Vagina (tissue), 2 donors: ENCODE results near the gene PON1.

Experiments used
- CTCF ChIP-seq, 3 experiments: fragments of 450-650 bp in 2 of 3; fragments of 200-600 bp in 1 of 3; sonication (generic) in 1 of 3; IDR thresholded peaks; one replicate each; pipeline ENCODE4 v1.5.1; 2017 to 2019; ENCODE audit warnings: antibody characterized with exemption in 3 of 3, mild to moderate bottlenecking in 2 of 3, moderate library complexity in 2 of 3
- POLR2A ChIP-seq, 2 donors: fragments of 450-650 bp; IDR thresholded peaks; one replicate each; pipeline ENCODE4 v1.6.1; 2017; ENCODE audit warnings: antibody characterized with exemption in 2 of 2, mild to moderate bottlenecking in 2 of 2, moderate library complexity in 2 of 2

GRCh38 chr7:95290166-95290830, 34.0 kb downstream of the PON1 start:
- TF ChIP-seq CTCF (IDR thresholded peaks at IDR 0.05), result no peak
- no peak for TF ChIP-seq POLR2A (IDR thresholded peaks at IDR 0.05)
